Suppressor macrophage (primary cell): Measurements from ENCODE around the gene SUSD4.
A peak's percentile ranks its signal among the peaks of the same experiment; 100 is the strongest.

Experiments used
- DNase-seq, 4 experiments: peaks; one replicate each; pipeline ENCODE4 v3.0.0-alpha.2; 2020 to 2022

Gene SUSD4

DNA sequence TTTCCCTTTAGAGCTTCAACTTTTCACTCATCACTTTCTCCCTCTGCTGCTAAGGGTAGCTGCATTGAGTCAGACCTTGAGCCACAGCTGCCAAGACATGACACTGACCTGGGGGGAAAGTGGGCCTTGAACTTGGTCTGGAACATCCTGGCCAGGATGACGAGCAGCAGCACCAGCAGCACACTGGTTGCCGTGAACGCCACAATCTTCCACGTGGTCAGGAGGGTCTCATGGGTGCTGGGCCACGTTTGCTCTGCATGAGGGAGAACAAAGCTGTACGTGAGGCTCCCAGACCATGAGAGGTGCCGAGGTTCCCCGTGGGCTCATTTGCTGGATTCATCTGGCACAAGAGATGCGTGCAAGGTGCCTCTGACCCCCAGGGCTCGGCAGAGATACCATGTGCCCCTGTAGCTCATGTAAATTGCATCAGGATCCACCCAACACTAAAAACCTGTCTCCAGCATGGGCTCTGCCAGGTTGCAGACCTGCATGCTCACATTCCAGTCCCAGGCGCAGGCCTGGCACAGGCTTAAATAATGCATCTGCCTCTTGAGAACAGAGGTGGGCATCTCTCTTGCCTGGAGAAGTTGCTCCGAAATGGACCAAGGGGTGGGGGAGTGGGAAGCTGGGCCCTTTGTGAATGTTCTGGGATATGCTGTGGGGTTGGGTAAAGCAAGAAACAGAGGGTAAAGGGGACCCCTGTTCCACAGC is 136.3 kb downstream of the SUSD4 start:
- DNase-seq: no peak

DNA sequence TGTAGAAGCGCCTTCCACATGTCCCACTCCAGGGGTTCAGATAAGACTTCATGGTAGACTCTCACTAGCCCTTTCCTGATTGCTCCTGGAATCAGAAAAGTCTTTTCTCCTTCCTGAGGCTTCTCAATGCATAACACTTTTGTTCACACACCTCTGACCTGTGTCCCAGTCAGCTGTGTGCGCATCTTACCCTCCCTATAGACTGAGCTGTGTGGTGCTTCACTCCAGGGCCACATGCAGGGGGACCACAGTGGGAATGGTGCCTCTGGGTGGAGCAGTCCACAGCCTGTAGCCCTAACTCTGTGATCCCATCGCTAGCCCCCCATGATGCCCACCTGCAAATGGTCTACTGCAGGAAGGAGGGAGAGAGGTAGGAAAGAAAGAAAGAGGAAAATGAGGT is 136.9 kb downstream of the SUSD4 start:
- no peak for DNase-seq

- no peak for DNase-seq
Observed at GRCh38 chr1:223226271-223226670, 137.7 kb downstream of the SUSD4 start.

- DNase-seq: no peak
Observed at GRCh38 chr1:223225481-223225880, 138.5 kb downstream of the SUSD4 start.

DNA sequence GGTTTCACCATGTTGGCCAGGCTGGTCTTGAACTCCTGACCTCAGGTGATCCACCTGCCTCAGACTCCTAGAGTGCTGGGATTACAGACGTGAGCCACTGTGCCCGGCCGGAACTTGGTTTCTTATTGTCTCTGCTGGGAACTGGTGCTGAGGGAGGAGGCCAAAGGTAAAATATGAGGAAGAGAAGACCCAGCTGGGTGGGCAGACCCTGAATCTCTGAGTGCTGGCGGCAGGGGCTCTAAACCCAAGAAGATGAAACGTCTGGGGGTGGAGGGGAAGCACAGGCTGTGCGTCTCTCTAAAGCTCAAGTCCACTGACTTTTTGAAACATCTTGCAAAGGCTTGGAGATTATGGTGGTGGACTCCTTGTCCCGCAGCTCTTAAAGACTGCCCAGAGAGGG is 138.9 kb downstream of the SUSD4 start:
- no peak for DNase-seq

- DNase-seq: peak in 3 of 4 experiments; percentile 8 to 20 (median 14)
Observed at GRCh38 chr1:223224465-223224864, 139.5 kb downstream of the SUSD4 start.

DNA sequence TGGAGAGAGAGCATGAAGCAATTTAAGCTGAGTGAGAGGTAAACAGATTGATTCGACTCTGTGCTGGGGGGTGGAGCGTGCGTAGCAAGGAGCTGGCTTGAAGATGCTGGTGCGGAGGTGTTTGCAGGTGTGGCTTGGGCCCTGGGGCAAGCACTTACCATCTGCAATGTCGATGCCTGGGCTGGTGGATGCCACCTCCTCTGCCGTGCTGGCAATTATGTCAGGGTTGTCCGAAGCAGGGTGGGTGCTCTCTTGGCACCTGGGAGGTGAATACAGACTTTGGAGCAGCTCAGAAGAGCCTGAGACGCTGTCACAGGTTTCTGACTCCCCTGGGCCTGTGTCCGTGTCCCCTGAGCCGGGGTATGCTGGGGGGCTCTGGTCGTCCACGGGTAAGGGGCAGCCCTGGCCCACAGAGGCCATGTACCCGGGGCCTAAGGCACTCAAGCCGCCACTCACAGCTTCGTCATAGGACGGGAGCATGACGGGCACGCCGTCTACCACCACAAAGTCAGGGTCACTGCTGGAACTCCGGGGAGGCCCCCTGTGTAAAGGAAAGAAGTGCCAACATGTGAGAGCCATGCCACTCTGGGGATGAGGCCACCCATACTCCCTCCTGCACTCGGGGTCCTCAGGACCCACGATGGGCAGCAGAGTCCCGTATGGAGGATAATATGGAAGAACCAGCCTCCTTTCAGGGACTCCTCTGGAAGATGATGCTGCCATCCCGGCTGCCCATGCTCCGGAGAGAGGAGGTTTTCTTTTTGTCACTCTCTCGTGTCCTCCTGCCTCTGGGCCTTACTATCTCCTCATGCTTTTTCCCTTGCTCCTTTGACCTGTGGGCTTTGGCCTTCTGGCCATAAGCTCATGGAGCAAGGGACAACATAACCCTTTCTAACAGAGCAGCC is 140.6 kb downstream of the SUSD4 start:
- no peak for DNase-seq

DNA sequence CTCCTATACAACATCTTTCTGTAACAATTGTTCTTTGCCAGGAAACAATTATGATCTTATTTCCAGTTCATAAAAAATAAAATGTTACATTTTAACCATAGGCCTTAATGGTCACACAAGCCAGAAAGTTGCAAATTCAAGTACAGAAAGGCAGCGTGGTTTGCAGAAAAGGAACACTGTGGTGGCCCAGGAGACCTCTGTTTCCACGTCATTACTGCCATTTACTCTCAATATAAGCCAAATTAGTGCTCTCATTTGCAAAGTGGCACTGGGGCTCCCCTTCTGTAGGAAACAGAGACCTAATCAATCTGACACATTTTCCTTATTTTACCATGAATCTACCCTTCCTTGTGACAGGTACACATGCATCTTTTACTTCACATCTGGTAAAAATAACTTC is 141.6 kb downstream of the SUSD4 start:
- DNase-seq: no peak

DNA sequence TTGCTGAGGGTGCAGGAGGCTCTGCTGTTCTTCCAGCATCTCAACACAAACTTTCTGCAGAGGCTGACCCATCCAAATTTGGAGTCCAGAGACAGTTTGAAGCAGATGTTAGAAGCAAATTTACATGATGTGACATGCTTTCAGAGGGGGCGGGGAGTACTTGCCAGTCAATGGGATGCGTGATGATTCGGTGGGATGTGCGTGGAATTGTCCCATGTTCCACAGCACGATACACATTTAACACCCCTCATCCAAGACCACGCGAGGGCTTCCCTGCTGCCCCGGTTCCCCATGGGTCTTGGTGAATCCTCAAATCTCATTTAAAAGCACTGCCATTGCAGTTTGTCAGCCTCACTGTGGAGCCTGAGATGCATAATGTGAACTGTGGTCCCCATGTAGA is 142.3 kb downstream of the SUSD4 start:
- DNase-seq: no peak

DNA sequence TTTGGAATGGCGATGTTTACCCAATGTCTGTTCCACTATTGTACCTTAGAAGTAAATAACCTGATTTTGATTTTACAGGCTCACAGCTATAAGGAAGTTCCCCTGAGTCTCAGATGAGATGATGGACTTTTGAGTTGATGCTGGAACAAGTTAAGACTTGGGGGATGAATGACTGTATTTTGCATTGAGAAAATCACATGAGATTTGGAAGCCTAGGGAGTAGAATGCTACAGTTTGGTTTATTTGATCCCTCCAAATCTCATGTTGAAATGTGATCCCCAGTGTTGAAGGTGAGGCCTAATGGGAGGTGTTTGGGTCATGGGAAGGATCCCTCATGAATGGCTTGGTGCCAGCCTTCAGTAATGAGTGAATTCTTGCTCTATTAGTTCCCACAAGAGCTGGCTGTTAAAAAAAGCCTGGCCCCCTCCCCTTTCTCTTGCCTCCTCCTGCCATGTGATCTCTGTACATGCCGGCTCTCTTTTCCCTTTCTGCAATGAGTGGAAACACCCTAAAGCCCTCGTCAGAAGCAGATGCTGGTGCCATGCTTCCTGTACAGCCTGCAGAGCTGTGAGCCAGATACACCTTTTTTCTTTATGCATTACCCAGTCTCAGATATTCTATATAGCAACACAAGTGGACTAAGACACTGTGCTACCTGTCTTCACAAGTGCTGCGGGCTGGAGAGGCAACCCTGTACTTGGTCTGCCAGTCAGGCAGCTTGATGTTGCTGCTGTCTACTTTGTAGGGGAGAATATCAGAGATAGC is 143.9 kb downstream of the SUSD4 start:
- DNase-seq: no peak

DNA sequence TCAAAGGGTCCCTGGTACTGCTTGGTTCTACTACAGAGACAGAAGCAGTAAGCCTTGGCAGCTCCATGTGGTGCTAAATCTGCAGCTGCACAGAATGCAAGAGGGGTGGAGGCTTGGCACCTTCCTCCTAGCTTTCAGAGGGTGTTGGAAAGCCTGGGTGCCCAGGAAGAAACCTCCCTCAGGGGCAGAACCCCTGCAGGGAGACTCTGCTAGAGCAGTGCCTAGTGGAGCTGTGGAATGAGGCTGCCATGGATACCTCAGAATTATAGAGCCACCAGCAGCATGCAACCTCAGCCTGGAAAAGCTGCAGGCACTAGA is 144.7 kb downstream of the SUSD4 start:
- no peak for DNase-seq

DNA sequence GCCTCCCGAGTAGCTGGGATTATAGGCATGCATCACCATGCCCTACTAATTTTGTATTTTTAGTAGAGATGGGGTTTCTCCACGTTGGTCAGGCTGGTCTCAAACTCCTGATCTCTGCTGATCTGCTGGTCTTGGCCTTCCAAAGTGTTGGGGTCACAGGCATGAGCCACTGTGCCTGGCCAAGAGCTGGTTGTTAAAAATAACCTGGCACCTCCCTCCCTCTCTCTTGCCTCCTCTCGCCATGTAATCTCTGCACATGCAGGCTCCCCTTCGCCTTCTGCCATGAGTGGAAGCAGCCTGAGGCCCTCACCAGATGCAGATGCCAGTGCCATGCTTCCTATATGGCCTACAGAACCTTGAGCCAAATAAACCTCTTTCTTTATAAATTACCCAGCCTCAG is 146.2 kb downstream of the SUSD4 start:
- no peak for DNase-seq

- DNase-seq: no peak
Observed at GRCh38 chr1:223216531-223217205, 147.3 kb downstream of the SUSD4 start.

DNA sequence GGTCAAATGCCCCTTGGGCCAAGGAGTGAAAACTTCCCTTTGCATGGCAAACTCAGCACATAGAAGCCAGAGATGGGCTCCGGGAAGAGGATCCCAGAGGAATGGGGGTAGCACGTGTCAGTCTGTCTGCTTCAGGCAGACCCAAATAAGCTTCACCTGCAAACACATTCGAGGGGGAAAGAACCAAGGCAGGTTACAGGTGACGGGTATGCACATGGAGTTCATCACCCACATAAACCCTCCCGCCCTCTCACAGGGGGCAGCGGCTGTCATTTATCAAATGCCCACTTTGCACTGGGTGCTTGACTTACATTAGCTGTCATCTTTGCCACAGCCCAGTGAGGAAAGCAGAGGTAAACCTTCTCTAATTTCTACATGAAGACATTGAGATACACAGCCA is 147.9 kb downstream of the SUSD4 start:
- DNase-seq: no peak

GRCh38 chr1:223215026-223215425 is 148.9 kb downstream of the SUSD4 start:
- no peak for DNase-seq

- DNase-seq: no peak
Observed at GRCh38 chr1:223214261-223214807, 149.6 kb downstream of the SUSD4 start.

GRCh38 chr1:223212441-223212840 is 151.5 kb downstream of the SUSD4 start:
- no peak for DNase-seq

DNA sequence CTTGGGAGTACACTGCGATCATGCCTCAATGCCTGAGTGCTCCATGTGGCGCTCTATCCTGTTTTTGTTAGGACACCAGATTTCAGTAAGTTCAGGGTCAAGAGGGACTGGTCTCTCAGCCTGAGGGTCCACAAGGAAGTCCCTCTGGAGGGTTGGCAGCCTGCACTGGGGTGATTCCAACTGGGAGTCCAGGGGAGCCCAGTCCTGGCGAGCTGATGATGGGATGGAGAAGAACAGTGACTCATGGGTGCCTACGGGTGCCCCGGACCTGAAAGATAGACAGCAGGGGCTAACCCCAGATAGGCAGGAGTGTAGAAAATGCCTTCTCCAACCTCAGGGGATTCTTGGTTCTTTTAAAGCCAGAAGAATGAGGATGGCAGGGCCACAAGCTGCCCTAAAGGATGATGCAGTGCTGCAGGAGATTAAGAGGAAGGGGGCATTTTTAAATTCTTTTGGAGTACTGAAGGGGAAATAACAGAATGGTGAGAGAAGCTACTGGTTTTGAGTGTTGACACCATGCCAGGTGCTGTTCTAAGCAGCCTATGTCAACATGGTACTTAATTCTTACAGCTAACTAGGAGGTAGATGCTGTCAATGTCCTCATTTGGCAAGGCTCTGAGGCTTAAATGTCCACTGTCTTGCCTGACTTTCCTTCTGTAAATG is 152.5 kb downstream of the SUSD4 start:
- DNase-seq: no peak

DNA sequence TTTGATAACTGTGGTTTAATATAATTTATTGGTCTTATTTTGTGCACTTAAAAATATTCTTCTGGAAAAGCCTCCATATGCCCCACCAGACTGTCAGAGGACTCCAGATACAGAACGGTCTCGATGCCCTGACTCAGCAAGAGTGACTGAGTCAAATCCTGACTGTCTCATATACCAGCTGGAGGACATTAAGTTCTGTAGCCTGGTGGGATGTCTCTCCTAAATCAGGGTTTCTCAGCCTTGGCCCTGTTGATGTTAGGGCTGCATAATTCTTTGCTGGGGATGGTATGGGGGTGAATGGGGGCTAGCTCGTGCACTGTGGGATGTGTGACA is 153.2 kb downstream of the SUSD4 start:
- DNase-seq: no peak

DNA sequence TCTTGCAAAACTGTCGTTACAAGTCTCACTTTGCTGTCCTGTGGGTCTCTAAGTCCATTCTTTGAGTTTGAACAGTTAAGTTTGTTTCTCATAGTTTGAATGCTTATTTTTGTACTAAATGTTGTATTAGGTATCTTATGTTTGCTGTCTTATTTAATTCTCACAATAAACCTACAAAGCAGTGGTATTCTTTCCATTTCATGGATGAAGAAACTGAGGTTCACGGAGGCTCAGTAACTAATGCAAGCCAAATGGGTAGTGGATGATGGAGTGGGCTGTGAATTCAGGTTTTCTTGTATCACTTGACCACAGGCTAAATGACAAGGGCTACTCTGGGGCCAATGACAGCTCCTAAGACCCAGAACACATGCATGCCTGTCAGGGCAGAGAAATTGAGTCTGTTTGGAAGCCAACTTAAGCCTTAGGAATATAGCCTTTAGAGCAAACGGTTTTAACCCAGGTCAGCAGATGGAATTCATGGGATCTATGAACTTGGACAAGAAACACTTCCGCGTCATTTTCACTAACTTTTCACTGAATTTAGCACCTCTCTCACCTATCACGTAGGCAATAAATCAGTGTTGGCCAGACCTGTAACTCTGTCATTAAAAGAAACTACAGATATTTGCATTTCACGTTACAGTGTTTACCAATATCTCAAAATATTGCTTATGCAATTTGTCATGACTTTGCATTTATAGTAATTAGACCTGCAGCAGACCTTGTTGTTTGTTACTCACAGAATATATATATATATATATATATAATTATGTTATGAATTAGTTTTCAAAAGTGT is 153.8 kb downstream of the SUSD4 start:
- DNase-seq: no peak

- no peak for DNase-seq
Observed at GRCh38 chr1:223209293-223209898, 154.6 kb downstream of the SUSD4 start.
